HepG2 (cell line): ENCODE data around the gene IL31.

Experiments used
- REXO4 ChIP-seq: sonication (generic); formaldehyde crosslinking; IDR thresholded peaks from 2 replicates; pipeline ENCODE4 v1.8.0; 2022; ENCODE audit warnings: missing genetic modification reagents, mild to moderate bottlenecking, borderline replicate concordance
- TBX3 ChIP-seq: fragments of 450-650 bp; IDR thresholded peaks from 2 replicates; pipeline ENCODE4 v1.6.1; 2017; ENCODE audit warnings: antibody characterized with exemption, mild to moderate bottlenecking, inconsistent platforms, borderline replicate concordance
- ZNF558 ChIP-seq: sonication (generic); formaldehyde crosslinking; IDR thresholded peaks from 2 replicates; pipeline ENCODE4 v1.9.0; 2022; ENCODE audit warnings: mild to moderate bottlenecking, missing genetic modification reagents, borderline replicate concordance

DNA sequence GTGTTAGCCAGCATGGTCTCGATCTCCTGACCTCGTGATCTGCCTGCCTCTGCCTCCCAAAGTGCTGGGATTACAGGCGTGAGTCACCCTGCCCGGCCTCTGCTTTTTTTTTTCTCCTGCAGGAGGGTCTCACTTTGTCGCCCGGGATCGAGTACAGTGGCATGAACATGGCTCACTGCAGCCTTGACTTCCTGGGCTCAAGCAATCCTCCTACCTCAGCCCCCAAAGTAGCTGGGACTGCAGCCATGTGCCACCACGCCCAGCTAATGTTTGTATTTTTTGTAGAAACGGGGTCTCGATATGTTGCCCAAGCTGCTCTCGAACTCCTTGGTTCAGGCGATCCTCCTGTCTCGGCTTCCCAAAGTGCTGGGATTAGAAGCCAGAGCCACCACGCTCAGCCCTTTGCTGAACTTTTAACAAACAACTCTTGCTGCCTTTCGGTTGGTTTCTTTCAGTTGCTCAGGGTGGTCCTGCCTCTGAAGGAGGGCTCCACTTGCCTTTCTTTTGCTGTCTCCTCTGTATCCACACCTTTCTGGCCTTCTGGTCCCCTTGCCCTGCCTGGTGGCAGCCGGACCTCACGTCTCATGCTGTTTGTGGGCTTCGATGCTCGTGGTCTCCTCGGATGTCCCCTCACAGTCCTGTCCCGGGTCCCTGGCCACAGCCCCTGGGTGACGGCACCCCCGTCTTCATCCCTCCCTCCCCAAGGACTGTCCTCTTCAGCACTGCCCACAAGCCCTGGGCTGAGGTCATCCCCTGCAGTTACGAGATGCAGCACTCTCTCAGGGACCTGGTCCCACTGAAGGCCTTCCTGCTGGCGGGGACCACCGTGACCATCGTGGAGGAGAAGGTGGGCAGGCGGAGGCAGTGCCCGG is 25.7 kb upstream of the IL31 start:
- no peak for TF ChIP-seq REXO4 (CRISPR knock-in tag)
- no peak for TF ChIP-seq TBX3
- no peak for TF ChIP-seq ZNF558 (CRISPR knock-in tag)
